ENCODE data around the gene GRIN3B. TPM values are rescaled to one million over a fixed set of nuclear protein-coding genes. Genes with fewer than 3 reads are reported as not detected.

The GRIN3B gene
- total and polyA plus RNA-seq, 2 of the 8 experiments (the other 6 are each of a cell fraction or from before 2014, with no cell fraction given): 0.45 to 1.0 TPM

DNA sequence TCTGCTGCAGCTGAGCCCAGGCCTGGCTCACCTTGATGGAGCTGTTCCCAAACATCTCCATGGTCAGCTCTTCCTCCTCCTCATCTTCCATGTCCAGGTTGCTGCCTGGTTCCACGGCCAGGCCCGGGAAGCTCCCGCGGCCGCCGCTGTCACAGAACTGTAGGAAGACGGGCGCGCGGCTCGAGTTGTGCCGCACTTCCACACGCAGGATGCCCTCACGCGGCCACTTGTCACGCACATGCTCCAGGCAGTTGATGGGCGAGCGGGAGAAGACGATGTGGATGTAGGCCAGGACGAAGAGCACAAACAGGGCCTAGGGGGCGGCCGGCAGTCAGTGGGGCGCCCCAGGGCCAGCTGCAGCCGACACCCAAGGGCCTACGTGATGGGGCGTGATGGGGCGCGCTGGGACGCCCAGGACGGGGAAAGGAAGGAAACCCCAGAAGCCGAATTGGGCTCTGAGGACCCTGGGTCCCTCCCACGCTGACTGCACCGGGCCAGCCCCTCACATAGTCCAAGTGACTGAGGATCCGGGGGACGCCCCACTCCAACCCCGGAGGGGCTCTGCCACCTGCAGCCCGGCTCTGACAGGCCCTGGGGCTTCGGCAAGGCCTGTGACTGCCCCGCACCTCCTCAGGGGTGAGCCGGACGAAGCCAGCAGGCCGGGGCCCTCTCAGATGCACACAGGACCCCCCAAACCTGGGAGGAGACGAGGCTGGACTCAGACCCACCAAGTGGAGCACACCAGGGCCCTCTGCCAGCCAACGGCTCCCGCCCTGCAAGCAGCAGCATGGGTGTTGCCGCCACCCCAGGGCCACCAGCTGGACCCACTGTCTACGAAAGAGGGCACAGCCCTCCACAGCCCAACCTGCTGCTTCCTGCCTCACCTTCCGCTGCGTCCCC is 14.2 kb downstream of the GRIN3B start:
- CTCF ChIA-PET (ENCODE audit: partially characterized antibody): interaction anchor here (0.6 to 2.3 kb wide), 7 partner anchors 9 to 149 kb away, joined by 3 to 5 read pairs (median 3); partner anchors contain the start of gene WDR18
- H3K36me3 ChIP-seq (ENCODE audit: control insufficient read depth in 2 of 4, insufficient read depth in 4 of 4, low read length in 3 of 4): peaks cover 8 to 47% (median 11%) of the 10 kb centered on the region in 4 experiments; a peak in 6 of 8 replicates
- no peak for FAIRE-seq

More for the DNA sequence above, 14.2 kb downstream of the GRIN3B start:
- Histone ChIP-seq H2BK5ac (ENCODE audit: low read depth, low read length) (no peak overlapping the region), H2BK15ac (ENCODE audit: low read length) (no peak overlapping the region), H3K27ac (ENCODE audit: low read depth, low read length) (no peak overlapping the region), H2BK120ac (replicated peaks; ENCODE audit: low read depth, low read length) (no peak overlapping the region), H3K4me2 (ENCODE audit: insufficient read depth in 1 of 2, low read depth in 2 of 2, low read length in 2 of 2) (no peak overlapping the region), H3K23ac (ENCODE audit: insufficient read length) (no peak overlapping the region), H4K20me1 (replicated peaks in 1 of 2; ENCODE audit: control insufficient read depth in 1 of 2, insufficient read depth in 2 of 2, low read length in 2 of 2) (peaks cover 32 to 46% of the 10 kb centered on the region in 2 experiments), H3K56ac (replicated peaks; ENCODE audit: insufficient read length, low read depth, low read length) (no peak overlapping the region), H2AK5ac (ENCODE audit: low read depth, low read length) (no peak overlapping the region), H2BK20ac (ENCODE audit: low read length) (no peak overlapping the region), H2BK12ac (ENCODE audit: low read depth, low read length) (no peak overlapping the region), H3K4ac (replicated peaks; ENCODE audit: insufficient read length, low read depth, low read length) (no peak overlapping the region), H3K9ac (replicated peaks in 1 of 4; ENCODE audit: extremely low read depth in 1 of 4, low read depth in 3 of 4, low read length in 3 of 4) (no peak overlapping the region), H3K27me3 (replicated peaks in 1 of 4; ENCODE audit: control insufficient read depth in 3 of 4, extremely low read depth in 1 of 4, insufficient read depth in 3 of 4, low read length in 3 of 4) (no peaks in the 10 kb centered on the region), H3K79me2 (ENCODE audit: control insufficient read depth in 1 of 2, insufficient read depth in 2 of 2, low read length in 2 of 2) (peaks cover 24 to 64% of the 10 kb centered on the region in 2 experiments; a peak in 3 of 4 replicates), H4K5ac (ENCODE audit: insufficient read length, low read depth, low read length) (no peak overlapping the region), H3K79me1 (ENCODE audit: low read depth, low read length) (peaks cover 17% of the 10 kb centered on the region), H2AFZ (ENCODE audit: low read length) (no peak overlapping the region), H3K9me3 (ENCODE audit: insufficient read depth in 2 of 2, low read depth in 1 of 2, low read length in 1 of 2) (no peaks in the 10 kb centered on the region), H3K23me2 (ENCODE audit: low read depth, low read length) (no peaks in the 10 kb centered on the region), H4K91ac (replicated peaks; ENCODE audit: insufficient read length, low read length) (no peak overlapping the region), H3K18ac (ENCODE audit: extremely low read depth, low read length) (no peak overlapping the region), H3K4me1 (replicated peaks in 1 of 4; ENCODE audit: control insufficient read depth in 3 of 4, insufficient read depth in 4 of 4, low read length in 3 of 4) (peaks cover 0 to 27% (median 19%) of the 10 kb centered on the region in 4 experiments; a peak in 5 of 7 replicates), H3K4me3 (ENCODE audit: extremely low read depth in 1 of 4, insufficient read depth in 2 of 4, low read depth in 3 of 4, low read length in 4 of 4) (no peak overlapping the region), H4K8ac (ENCODE audit: extremely low read depth, insufficient read depth, low read length) (peak overlapping the region; percentile 22; the same call in 1 of the 2 replicates), H3K14ac (ENCODE audit: insufficient read length) (no peak overlapping the region)
- POLR2A ChIA-PET (ENCODE audit: partially characterized antibody): interaction anchor here (1.2 to 6.4 kb wide), 7 partner anchors 9 to 71 kb away, joined by 3 to 62 read pairs (median 5); partner anchors contain the start of genes ABCA7 and CNN2
- TF ChIP-seq PHF8 (conservative IDR thresholded peaks at IDR 0.05; ENCODE audit: low read depth, low read length) (no peak), GABPA (IDR thresholded peaks at IDR 0.05; ENCODE audit: borderline replicate concordance, insufficient read depth, low read length) (no peak), RBBP5 (IDR thresholded peaks at IDR 0.05; ENCODE audit: borderline replicate concordance, low read depth, low read length) (no peak)
- no peak for DNase-seq (ENCODE audit: low read depth in 1 of 2, low spot score in 2 of 2)
- WGBS, 2 experiments (ENCODE audit: extremely low coverage in 1 of 2, insufficient coverage in 1 of 2, insufficient read length in 1 of 2, insufficient replicate concordance in 2 of 2, low coverage in 1 of 2, low lambda C conversion rate in 2 of 2, missing lambda C conversion rate in 1 of 2): 92% methylated on average over 46 of the region's 49 CpGs; no CpG with 5 or more reads in 1 of the 2 experiments

Measured in H1 (cell line).